Esophagus squamous epithelium (tissue), 5 donors: ENCODE measurements around the gene RAMACL. TPM values are rescaled to one million over a fixed set of nuclear protein-coding genes. Genes with fewer than 3 reads are reported as not detected.
"Not testable (repeated sequence)": the region's sequence is repeated elsewhere in the genome, so short reads cannot be mapped to it uniquely, and the experiment has no call there.

Source experiments
- DNase-seq: peaks from one replicate; lab custom pipeline; 2025; lab: John Stamatoyannopoulos, UW
- H3K27ac ChIP-seq, 4 donors: fragments of 200-600 bp; sonication (generic); one replicate each; pipeline ENCODE4 v1.5.1; 2016 to 2019; ENCODE audit warnings: mild to moderate bottlenecking in 1 of 4
- H3K27me3 ChIP-seq, 4 donors: fragments of 200-600 bp; sonication (generic); 1 replicate in 3 of 4; 2 replicates in 1 of 4; pipeline versions ENCODE4 v1.5.1 to v1.6.0; 2017 to 2021; ENCODE audit warnings: antibody characterized with exemption in 1 of 4
- H3K36me3 ChIP-seq, 3 donors: fragments of 200-600 bp; sonication (generic); one replicate each; pipeline ENCODE4 v1.5.1; 2016 to 2019
- H3K4me1 ChIP-seq, 3 donors: fragments of 200-600 bp; sonication (generic); one replicate each; pipeline ENCODE4 v1.5.1; 2017 to 2019
- H3K4me3 ChIP-seq, 4 donors: fragments of 200-600 bp; sonication (generic); 1 replicate in 3 of 4; 2 replicates in 1 of 4; pipeline ENCODE4 v1.5.1; 2016 to 2019; ENCODE audit warnings: mild to moderate bottlenecking in 2 of 4, moderate library complexity in 1 of 4
- H3K9me3 ChIP-seq, 3 donors: fragments of 200-600 bp; sonication (generic); one replicate each; pipeline ENCODE4 v1.5.1; 2016 to 2019
- POLR2A ChIP-seq, 4 donors: fragments of 450-650 bp; IDR thresholded peaks; one replicate each; pipeline ENCODE4 v1.6.1; 2017; ENCODE audit warnings: antibody characterized with exemption in 4 of 4, mild to moderate bottlenecking in 4 of 4, moderate library complexity in 3 of 4
- WGBS, 2 donors: methylation state at CpG; one replicate each; pipeline ENCODE4 v1.1.5; 2018; 5-methylcytosine and 5-hydroxymethylcytosine counted together
- intact Hi-C: fragments of 100-400 bp; cut with DNase I; formaldehyde crosslinking; loops from one replicate; pipeline ENCODE4 v1.15.0; 2022
- total RNA-seq, 4 donors: library from RNA; depleted of rRNA; stranded (reverse); fragments of >200 nt; gene quantifications; one replicate each; pipeline ENCODE4 v1.1.0, GENCODE V29; 2016
- TF ChIP-seq, protein P1 (sequence below), 6 experiments: fragments of 450-650 bp in 4 of 6; fragments of 200-600 bp in 2 of 6; sonication (generic) in 2 of 6; IDR thresholded peaks; one replicate each; pipeline ENCODE4 v1.5.1; 2016 to 2019; ENCODE audit warnings: antibody characterized with exemption in 6 of 6, mild to moderate bottlenecking in 4 of 6, moderate library complexity in 4 of 6
- donor health status: DM: yes; HTN: yes; CAD: no.

RAMACL gene
- total RNA-seq, 4 donors from 2014 or later: 0.99 to 2.7 (median 1.3) TPM

- no peak overlapping the region for H3K4me3 ChIP-seq
- peaks cover 0 to 3% (median 0%) of the 10 kb centered on the region in 3 donors for H3K36me3 ChIP-seq
- no peaks in the 10 kb centered on the region for H3K4me1 ChIP-seq
- no peak for DNase-seq
- 78 to 86% methylated on average over 6 of the region's 6 CpGs for WGBS, 2 donors
- no peaks in the 10 kb centered on the region for H3K27me3 ChIP-seq
- H3K9me3 ChIP-seq: no peaks in the 10 kb centered on the region
- TF ChIP-seq, protein P1, sequence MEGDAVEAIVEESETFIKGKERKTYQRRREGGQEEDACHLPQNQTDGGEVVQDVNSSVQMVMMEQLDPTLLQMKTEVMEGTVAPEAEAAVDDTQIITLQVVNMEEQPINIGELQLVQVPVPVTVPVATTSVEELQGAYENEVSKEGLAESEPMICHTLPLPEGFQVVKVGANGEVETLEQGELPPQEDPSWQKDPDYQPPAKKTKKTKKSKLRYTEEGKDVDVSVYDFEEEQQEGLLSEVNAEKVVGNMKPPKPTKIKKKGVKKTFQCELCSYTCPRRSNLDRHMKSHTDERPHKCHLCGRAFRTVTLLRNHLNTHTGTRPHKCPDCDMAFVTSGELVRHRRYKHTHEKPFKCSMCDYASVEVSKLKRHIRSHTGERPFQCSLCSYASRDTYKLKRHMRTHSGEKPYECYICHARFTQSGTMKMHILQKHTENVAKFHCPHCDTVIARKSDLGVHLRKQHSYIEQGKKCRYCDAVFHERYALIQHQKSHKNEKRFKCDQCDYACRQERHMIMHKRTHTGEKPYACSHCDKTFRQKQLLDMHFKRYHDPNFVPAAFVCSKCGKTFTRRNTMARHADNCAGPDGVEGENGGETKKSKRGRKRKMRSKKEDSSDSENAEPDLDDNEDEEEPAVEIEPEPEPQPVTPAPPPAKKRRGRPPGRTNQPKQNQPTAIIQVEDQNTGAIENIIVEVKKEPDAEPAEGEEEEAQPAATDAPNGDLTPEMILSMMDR (IDR thresholded peaks at IDR 0.05): no peak
- no peak for TF ChIP-seq POLR2A (IDR thresholded peaks at IDR 0.05)
- H3K27ac ChIP-seq: no peak overlapping the region
- intact Hi-C loops: no loop called here
Measured at GRCh38 chr6:166582258-166582657, 4.2 kb downstream of the RAMACL start.

DNA sequence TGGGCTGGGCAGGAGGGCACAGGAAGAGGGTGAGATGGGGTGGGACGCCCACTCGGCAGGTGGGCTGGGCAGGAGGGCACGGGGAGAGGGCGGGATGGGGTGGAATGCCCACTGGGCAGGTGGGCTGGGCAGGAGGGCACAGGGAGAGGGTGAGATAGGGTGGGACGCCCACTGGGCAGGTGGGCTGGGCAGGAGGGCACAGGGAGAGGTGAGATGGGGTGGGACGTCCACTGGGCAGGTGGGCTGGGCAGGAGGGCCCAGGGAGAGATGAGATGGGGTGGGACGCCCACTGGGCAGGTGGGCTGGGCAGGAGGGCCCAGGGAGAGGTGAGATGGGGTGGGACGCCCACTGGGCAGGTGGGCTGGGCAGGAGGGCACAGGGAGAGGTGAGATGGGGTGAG lies 4.7 kb downstream of the RAMACL start:
- H3K9me3 ChIP-seq, H3K4me3 ChIP-seq, H3K36me3 ChIP-seq, DNase-seq, H3K27ac ChIP-seq, H3K27me3 ChIP-seq, H3K4me1 ChIP-seq, intact Hi-C loops: not testable (repeated sequence)
- WGBS, 2 donors: 88 to 100% methylated on average over 6 of the region's 8 CpGs

GRCh38 chr6:166581091-166581511 lies 5.4 kb downstream of the RAMACL start:
- H3K4me3 ChIP-seq: no peak overlapping the region
- H3K27me3 ChIP-seq: no peaks in the 10 kb centered on the region
- H3K4me1 ChIP-seq: no peaks in the 10 kb centered on the region
- TF ChIP-seq POLR2A (IDR thresholded peaks at IDR 0.05): no peak
- intact Hi-C loops: no loop called here
- 85 to 88% methylated on average over 3 to 4 of the region's 11 CpGs for WGBS, 2 donors
- H3K27ac ChIP-seq: no peak overlapping the region
- peaks cover 0 to 7% (median 0%) of the 10 kb centered on the region in 3 donors for H3K36me3 ChIP-seq
- DNase-seq: no peak
- peaks cover 0 to 7% (median 0%) of the 10 kb centered on the region in 3 donors for H3K9me3 ChIP-seq

DNA sequence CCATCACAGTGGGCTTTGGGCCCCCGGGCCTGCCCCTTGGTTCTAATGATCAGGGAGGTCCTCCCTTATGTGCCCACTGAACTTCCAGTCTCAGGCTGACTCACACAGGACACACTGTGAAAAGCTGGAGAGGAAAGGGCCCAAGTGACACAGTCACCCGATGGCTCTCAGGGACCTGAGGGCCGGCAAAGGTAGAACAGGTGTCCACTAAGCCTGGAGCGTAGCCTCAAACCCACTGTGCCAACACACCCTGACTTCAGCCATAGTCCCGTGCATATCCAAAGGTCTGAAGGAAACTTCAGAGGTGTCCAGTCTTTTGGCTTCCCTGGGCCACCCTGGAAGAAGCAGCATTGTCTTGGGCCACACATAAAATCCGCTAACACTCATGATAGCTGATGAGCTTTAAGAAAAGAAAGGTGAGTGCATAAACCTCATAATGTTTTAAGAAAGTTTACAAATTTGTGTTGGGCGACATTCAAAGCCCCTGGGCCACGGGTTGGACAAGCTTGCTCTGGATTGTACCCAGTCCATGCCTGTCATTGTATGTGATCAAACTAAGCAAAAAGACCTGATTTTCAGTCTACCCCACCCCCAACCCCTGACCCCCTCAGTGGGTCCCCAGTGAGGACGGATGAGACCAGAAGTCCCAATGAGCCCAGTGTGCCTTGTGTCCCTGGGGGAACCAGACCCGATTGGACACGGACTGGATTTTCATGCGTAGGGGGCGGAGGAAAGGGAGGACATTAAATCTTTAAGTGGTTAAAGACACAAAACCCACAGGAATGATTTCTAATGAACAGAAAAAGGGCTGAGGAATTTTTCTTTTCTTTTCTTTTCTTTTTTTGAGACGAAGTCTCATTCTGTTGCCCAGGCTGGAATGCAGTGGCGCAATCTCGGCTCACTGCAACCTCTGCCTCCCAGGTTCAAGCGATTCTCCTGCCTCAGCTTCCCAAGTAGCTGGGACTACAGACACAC lies 6.1 kb downstream of the RAMACL start:
- no peak for DNase-seq
- TF ChIP-seq, protein P1 (IDR thresholded peaks at IDR 0.05): no peak
- no peak for TF ChIP-seq POLR2A (IDR thresholded peaks at IDR 0.05)
- Histone ChIP-seq H3K27ac (no peak overlapping the region), H3K4me3 (no peak overlapping the region), H3K27me3 (no peaks in the 10 kb centered on the region), H3K36me3 (peaks cover 0 to 7% (median 0%) of the 10 kb centered on the region in 3 donors), H3K4me1 (peaks cover 0 to 4% (median 0%) of the 10 kb centered on the region in 3 donors), H3K9me3 (peaks cover 0 to 7% (median 0%) of the 10 kb centered on the region in 3 donors)
- 73 to 84% methylated on average over 6 to 13 of the region's 17 CpGs for WGBS, 2 donors
- intact Hi-C loops: no loop called here

DNA sequence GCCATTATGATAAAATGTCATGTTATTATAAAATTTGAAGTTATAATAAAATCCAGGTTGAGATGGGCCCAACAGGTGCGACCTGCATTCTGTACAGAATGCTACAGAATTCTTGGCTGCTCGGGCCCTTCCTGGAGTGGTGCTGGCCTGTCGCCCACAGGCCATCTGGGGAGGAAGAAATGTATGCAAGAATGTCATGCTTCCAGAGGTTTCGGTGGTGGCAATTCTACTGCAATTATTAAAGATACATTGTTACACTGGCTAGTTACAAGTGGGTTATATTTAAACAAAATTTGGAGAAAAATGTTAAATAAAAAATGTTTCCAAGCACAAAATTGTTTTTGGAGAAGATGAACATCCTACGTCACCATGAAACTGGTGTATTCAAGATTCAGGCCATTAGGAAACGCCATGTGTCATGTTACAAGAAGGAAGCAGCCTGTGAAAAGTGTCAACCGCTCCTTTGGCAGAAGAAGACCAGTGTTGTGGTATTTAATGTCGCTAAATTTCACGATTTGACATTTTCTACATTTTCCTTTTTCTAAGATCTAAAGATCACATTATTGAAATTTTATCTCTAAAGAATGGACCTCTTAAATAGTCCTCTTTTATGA lies 7.1 kb downstream of the RAMACL start:
- Histone ChIP-seq H3K4me1 (peaks cover 0 to 8% (median 0%) of the 10 kb centered on the region in 3 donors), H3K27me3 (no peaks in the 10 kb centered on the region), H3K36me3 (peaks cover 0 to 7% (median 0%) of the 10 kb centered on the region in 3 donors), H3K27ac (no peak overlapping the region), H3K4me3 (no peak overlapping the region), H3K9me3 (peaks cover 0 to 7% (median 0%) of the 10 kb centered on the region in 3 donors)
- intact Hi-C loops: no loop called here
- DNase-seq: no peak
- TF ChIP-seq POLR2A (IDR thresholded peaks at IDR 0.05): no peak
- TF ChIP-seq, protein P1 (IDR thresholded peaks at IDR 0.05): no peak
- WGBS, 2 donors: 78 to 84% methylated on average over 9 of the region's 9 CpGs
